Keratinocyte (primary cell): ENCODE measurements around the gene JAM2. TPM values are rescaled to one million over a fixed set of nuclear protein-coding genes. Genes with fewer than 3 reads are reported as not detected.

Source experiments
- DNase-seq: peaks from one replicate; pipeline ENCODE4 v3.0.0-alpha.2; 2011; ENCODE audit warnings: low read depth, missing footprints, low spot score
- FAIRE-seq: peaks from 2 replicates; lab custom pipeline; 2011; peaks lifted over from hg19 to GRCh38; lab: Jason Lieb, UNC
- H2AFZ ChIP-seq: 2 replicates; pipeline ENCODE4 v1.6.0; 2012; ENCODE audit warnings: low read length, control low read depth, inconsistent platforms; ENCODE audit not compliant: control insufficient read depth
- H3K27ac ChIP-seq: 2 replicates; pipeline ENCODE4 v1.5.1; 2011; ENCODE audit warnings: low read length; ENCODE audit not compliant: control insufficient read depth, insufficient read depth
- H3K27me3 ChIP-seq: 3 replicates; pipeline ENCODE4 v1.6.0; 2011; ENCODE audit warnings: low read length; ENCODE audit not compliant: control insufficient read depth, insufficient read depth; ENCODE audit errors: extremely low read depth
- H3K36me3 ChIP-seq, 2 experiments: 2 replicates in 1 of 2; 3 replicates in 1 of 2; pipeline ENCODE4 v1.5.1; 2011; ENCODE audit warnings: low read length in 2 of 2, mild to moderate bottlenecking in 1 of 2; ENCODE audit not compliant: control insufficient read depth in 2 of 2, insufficient read depth in 2 of 2; ENCODE audit errors: extremely low read depth in 1 of 2
- H3K4me1 ChIP-seq: 3 replicates; pipeline ENCODE4 v1.5.1; 2011; ENCODE audit warnings: low read length; ENCODE audit not compliant: control insufficient read depth, insufficient read depth; ENCODE audit errors: extremely low read depth
- H3K4me2 ChIP-seq: 3 replicates; pipeline ENCODE4 v1.6.0; 2011; ENCODE audit warnings: low read depth, low read length; ENCODE audit not compliant: control insufficient read depth, insufficient read depth; ENCODE audit errors: extremely low read depth
- H3K4me3 ChIP-seq, 3 experiments: fragments of 200-600 bp in 1 of 3; sonication (generic) in 1 of 3; 2 replicates in 2 of 3; 3 replicates in 1 of 3; pipeline ENCODE4 v1.5.1; 2011 to 2016; ENCODE audit warnings: low read length in 3 of 3, mild to moderate bottlenecking in 3 of 3, control low read depth in 2 of 3, inconsistent platforms in 1 of 3, low read depth in 1 of 3, mixed read lengths in 1 of 3, mixed run types in 1 of 3, moderate library complexity in 1 of 3; ENCODE audit not compliant: control insufficient read depth in 2 of 3, insufficient read depth in 2 of 3; ENCODE audit errors: extremely low read depth in 1 of 3
- H3K79me2 ChIP-seq: 2 replicates; pipeline ENCODE4 v1.6.0; 2012; ENCODE audit warnings: low read length; ENCODE audit not compliant: control insufficient read depth, insufficient read depth
- H3K9ac ChIP-seq: 3 replicates; pipeline ENCODE4 v1.6.0; 2011; ENCODE audit warnings: low read length; ENCODE audit not compliant: control insufficient read depth, insufficient read depth; ENCODE audit errors: extremely low read depth
- H3K9me1 ChIP-seq: 3 replicates; pipeline ENCODE4 v1.6.0; 2011; ENCODE audit warnings: low read length; ENCODE audit not compliant: control insufficient read depth, insufficient read depth; ENCODE audit errors: extremely low read depth
- H3K9me3 ChIP-seq: 2 replicates; pipeline ENCODE4 v1.5.1; 2012; ENCODE audit warnings: low read depth, low read length; ENCODE audit not compliant: control insufficient read depth
- H4K20me1 ChIP-seq: 3 replicates; pipeline ENCODE4 v1.6.0; 2011; ENCODE audit warnings: low read length; ENCODE audit not compliant: control insufficient read depth, insufficient read depth; ENCODE audit errors: extremely low read depth
- EZH2 ChIP-seq: IDR thresholded peaks from one replicate; pipeline ENCODE4 v1.6.1; 2012; ENCODE audit warnings: inconsistent platforms, mild to moderate bottlenecking, low read length, moderate library complexity
- dilution Hi-C: fragments of 300-500 bp; cut with MboI; formaldehyde crosslinking; loops from one replicate; pipeline ENCODE4 v1.7.0; 2020; ENCODE audit warnings: low sequenced_read_pairs; ENCODE audit not compliant: extremely low pct_ligation_motif_present
- polyA plus RNA-seq, 5 experiments: library from polyadenylated mRNA; depleted of rRNA in 3 of 5; stranded (reverse) in 3 of 5; stranded (forward) in 1 of 5; unstranded in 1 of 5; fragments of >200 nt; gene quantifications; 1 replicate in 1 of 5; 2 replicates in 3 of 5; 3 replicates in 1 of 5; pipeline versions ENCODE4 v1.2.1 to v1.2.3, GENCODE V29; 2011 to 2012; ENCODE audit warnings: missing spikeins in 2 of 5, low read depth in 1 of 5, low replicate concordance in 1 of 5
- TF ChIP-seq, protein P1 (sequence below), 3 experiments: IDR thresholded peaks in 1 of 3; conservative IDR thresholded peaks in 1 of 3; optimal IDR thresholded peaks in 1 of 3; 2 replicates in 2 of 3; 3 replicates in 1 of 3; pipeline versions ENCODE3 to v1.5.1; 2011; ENCODE audit warnings: low read length in 3 of 3, mild to moderate bottlenecking in 3 of 3, moderate library complexity in 2 of 3, control low read depth in 1 of 3, inconsistent platforms in 1 of 3; ENCODE audit not compliant: insufficient read depth in 2 of 3; ENCODE audit errors: extremely low read depth in 1 of 3

Gene JAM2
- polyA plus RNA-seq, 1 donor (not counting 4 experiments of a cell fraction or from before 2014, with no cell fraction given): not detected

DNA sequence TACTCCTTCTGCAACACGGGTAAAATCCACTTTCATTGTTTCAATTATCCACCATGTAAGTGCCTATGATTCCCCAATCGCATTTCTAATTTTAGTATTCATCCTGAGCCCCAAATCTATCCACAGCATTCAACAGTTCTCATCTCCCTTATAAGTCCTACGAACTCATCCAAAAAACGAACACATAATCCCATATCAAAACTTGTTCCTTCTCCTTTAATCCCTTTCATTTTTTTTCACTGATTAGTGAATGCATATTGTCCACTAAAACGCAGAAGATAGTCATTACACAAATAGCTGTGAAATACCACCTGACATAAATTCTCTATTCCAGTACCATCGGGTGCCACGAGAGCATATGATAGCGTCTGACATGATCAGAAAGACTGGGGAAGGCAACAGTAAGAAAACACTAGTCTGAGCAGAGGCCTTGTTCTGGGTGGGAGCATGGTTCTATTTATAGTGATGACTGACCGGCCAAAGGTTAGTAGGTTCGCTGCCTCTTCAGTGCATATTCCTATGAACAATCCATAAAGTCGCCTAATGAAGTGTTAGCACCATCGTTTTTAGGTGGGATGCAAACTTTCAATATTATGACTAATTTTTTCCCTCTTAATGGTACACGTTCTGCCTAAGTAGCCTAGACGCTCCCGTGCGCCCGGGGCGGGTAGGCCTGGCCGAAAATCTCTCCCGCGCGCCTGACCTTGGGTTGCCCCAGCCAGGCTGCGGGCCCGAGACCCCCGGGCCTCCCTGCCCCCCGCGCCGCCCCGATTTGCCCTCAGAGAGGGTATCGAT lies 95.0 kb downstream of the JAM2 start:
- FAIRE-seq (no peak), DNase-seq (no peak)
- dilution Hi-C loops: no loop called here

DNA sequence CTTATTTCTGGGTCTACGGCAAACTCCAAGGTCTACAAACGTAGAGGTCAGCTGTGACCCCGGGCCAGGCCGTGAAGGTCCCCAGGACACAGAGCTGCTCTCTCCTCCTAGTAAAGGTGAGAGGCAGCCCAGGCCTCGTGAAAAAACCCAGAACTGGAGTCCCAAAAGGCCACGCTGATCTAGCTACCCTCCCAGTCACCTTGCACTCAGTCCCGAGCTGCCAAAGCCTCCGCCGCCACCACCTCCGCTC lies 95.5 kb downstream of the JAM2 start:
- Histone ChIP-seq H3K27ac (peak overlapping the region; percentile 98), H3K9me1 (no peaks in the 10 kb centered on the region), H3K9me3 (no peaks in the 10 kb centered on the region), H3K9ac (peak overlapping the region; percentile 98), H3K4me3 (peak overlapping the region; percentile 53 to 99 (median 89)), H3K79me2 (peaks cover 81% of the 10 kb centered on the region), H2AFZ (peak overlapping the region; percentile 83), H3K27me3 (no peaks in the 10 kb centered on the region), H3K36me3 (peaks cover 3 to 7% of the 10 kb centered on the region in 2 experiments), H3K4me2 (peak overlapping the region; percentile 71), H3K4me1 (peaks cover 10% of the 10 kb centered on the region), H4K20me1 (no peaks in the 10 kb centered on the region)
- no peak for TF ChIP-seq EZH2
- TF ChIP-seq, protein P1, sequence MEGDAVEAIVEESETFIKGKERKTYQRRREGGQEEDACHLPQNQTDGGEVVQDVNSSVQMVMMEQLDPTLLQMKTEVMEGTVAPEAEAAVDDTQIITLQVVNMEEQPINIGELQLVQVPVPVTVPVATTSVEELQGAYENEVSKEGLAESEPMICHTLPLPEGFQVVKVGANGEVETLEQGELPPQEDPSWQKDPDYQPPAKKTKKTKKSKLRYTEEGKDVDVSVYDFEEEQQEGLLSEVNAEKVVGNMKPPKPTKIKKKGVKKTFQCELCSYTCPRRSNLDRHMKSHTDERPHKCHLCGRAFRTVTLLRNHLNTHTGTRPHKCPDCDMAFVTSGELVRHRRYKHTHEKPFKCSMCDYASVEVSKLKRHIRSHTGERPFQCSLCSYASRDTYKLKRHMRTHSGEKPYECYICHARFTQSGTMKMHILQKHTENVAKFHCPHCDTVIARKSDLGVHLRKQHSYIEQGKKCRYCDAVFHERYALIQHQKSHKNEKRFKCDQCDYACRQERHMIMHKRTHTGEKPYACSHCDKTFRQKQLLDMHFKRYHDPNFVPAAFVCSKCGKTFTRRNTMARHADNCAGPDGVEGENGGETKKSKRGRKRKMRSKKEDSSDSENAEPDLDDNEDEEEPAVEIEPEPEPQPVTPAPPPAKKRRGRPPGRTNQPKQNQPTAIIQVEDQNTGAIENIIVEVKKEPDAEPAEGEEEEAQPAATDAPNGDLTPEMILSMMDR (optimal IDR thresholded peaks at IDR 0.05 in 1 of 3, IDR thresholded peaks at IDR 0.05 in 1 of 3, conservative IDR thresholded peaks at IDR 0.05 in 1 of 3; ENCODE audit: extremely low read depth in 1 of 3, insufficient read depth in 2 of 3, low read length in 3 of 3): no peak
- no peak for FAIRE-seq
- dilution Hi-C loops: no loop called here
- DNase-seq: no peak

More for the DNA sequence above, 95.0 kb downstream of the JAM2 start:
- no peaks in the 10 kb centered on the region for H3K9me3 ChIP-seq
- no peaks in the 10 kb centered on the region for H3K27me3 ChIP-seq
- H3K9me1 ChIP-seq: no peaks in the 10 kb centered on the region
- peaks cover 3 to 8% of the 10 kb centered on the region in 2 experiments for H3K36me3 ChIP-seq
- peak overlapping the region; percentile 98 for H3K27ac ChIP-seq
- peaks cover 77% of the 10 kb centered on the region for H3K79me2 ChIP-seq
- peaks cover 10% of the 10 kb centered on the region for H3K4me1 ChIP-seq
- peak overlapping the region; percentile 98 for H3K9ac ChIP-seq
- TF ChIP-seq, protein P1 (optimal IDR thresholded peaks at IDR 0.05 in 1 of 3, IDR thresholded peaks at IDR 0.05 in 1 of 3, conservative IDR thresholded peaks at IDR 0.05 in 1 of 3; ENCODE audit: extremely low read depth in 1 of 3, insufficient read depth in 2 of 3, low read length in 3 of 3): no peak
- TF ChIP-seq EZH2: no peak
- peak overlapping the region; percentile 71 for H3K4me2 ChIP-seq
- H3K4me3 ChIP-seq: peak overlapping the region; percentile 53 to 99 (median 89)
- peak overlapping the region; percentile 83 for H2AFZ ChIP-seq
- no peaks in the 10 kb centered on the region for H4K20me1 ChIP-seq
